Left colon (tissue), 2 donors: ENCODE measurements around the gene POLE. TPM values are rescaled to one million over a fixed set of nuclear protein-coding genes. Genes with fewer than 3 reads are reported as not detected.

Experiments used
- ATAC-seq: fragments of 200-7000 bp; cut with Tn5 transposase; one replicate; pipeline ENCODE4 v1.9.1; 2020; ENCODE audit warnings: mild to moderate bottlenecking, moderate library complexity
- DNase-seq, 2 donors: peaks; one replicate each; pipeline ENCODE4 v3.0.0-alpha.2; 2020
- intact Hi-C, 2 donors: fragments of 100-400 bp; cut with DNase I in 1 of 2; cut with micrococcal nuclease in 1 of 2; formaldehyde crosslinking; loops; one replicate each; pipeline versions ENCODE4 v1.11.2 to v1.14.0; 2022; cut with DNase I, micrococcal nuclease
- microRNA-seq, 2 donors: library from miRNA; unstranded; fragments of <30 nt; microRNA quantifications; one replicate each; pipeline versions ENCODE4 v1.1.0 to v1.2.0, GENCODE V29; 2020
- total RNA-seq, 2 donors: library from RNA; stranded (reverse); fragmentation: NEBNext Ultra II Directional; extraction: Animal tissue kit (Norgen Biotek cat#: 25700); gene quantifications; one replicate each; pipeline ENCODE4 v1.2.1, GENCODE V29; 2021
- donor health status: DM: no; HTN: no; CAD: no.
- donor health status: DM: yes; HTN: yes; CAD: no.

POLE gene
- total RNA-seq, 2 donors from 2014 or later = 38.3 to 57.6 TPM

GRCh38 chr12:132578118-132578517 lies 109.0 kb downstream of the POLE start:
- no peak for DNase-seq
- intact Hi-C loops = no loop called here
- no peak for ATAC-seq

- intact Hi-C loops = no loop called here
- no peak for DNase-seq
- no peak for ATAC-seq
Measured at GRCh38 chr12:132577191-132577920, 109.8 kb downstream of the POLE start.

- DNase-seq (no peak), ATAC-seq (no peak)
- intact Hi-C loops = no loop called here
Measured at GRCh38 chr12:132576701-132577100, 110.4 kb downstream of the POLE start.

GRCh38 chr12:132575661-132576060 lies 111.5 kb downstream of the POLE start:
- no peak for DNase-seq
- intact Hi-C loops = no loop called here
- no peak for ATAC-seq

- intact Hi-C loops = no loop called here
- DNase-seq (no peak), ATAC-seq (no peak)
Measured at GRCh38 chr12:132574271-132574996, 112.7 kb downstream of the POLE start.

Small RNA genes within 50 kb of the gene (microRNA-seq; reads per million reads assigned to microRNA genes)
- gene MIR6763 = 0.53 to 2.7 reads per million in 2 donors

Other genes starting within 250 kb of the POLE start
- 10 to 100 TPM; 63.1 to 82.6 TPM for gene FBRSL1, start 197.2 kb downstream of the POLE start, total RNA-seq
- gene LRCOL1, start 76.8 kb downstream of the POLE start, total RNA-seq = not detected
- gene P2RX2, start 68.6 kb downstream of the POLE start, total RNA-seq = under 1 TPM; 0.34 to 0.45 TPM
- gene PXMP2, start 245 bp upstream of the POLE start, total RNA-seq = 100 to 1,000 TPM in 1 of 2 donors, 10 to 100 TPM in 1; 93.1 to 112 TPM
- 10 to 100 TPM; 29.7 to 40.0 TPM for gene PGAM5, start 23.5 kb upstream of the POLE start, total RNA-seq
- 10 to 100 TPM; 41.2 to 50.0 TPM for gene ANKLE2, start 74.5 kb upstream of the POLE start, total RNA-seq
- gene GOLGA3, start 141.5 kb upstream of the POLE start, total RNA-seq = 10 to 100 TPM; 81.4 to 88.6 TPM
- 10 to 100 TPM; 50.4 to 58.2 TPM for gene CHFR, start 200.3 kb upstream of the POLE start, total RNA-seq